ENCODE results near the gene PKDREJ. TPM values are rescaled to one million over a fixed set of nuclear protein-coding genes. Genes with fewer than 3 reads are reported as not detected.

The PKDREJ gene
- total RNA-seq, 2 donors from 2014 or later = 0.04 TPM; not detected in 1

GRCh38 chr22:46275455-46276122 lies 12.4 kb upstream of the PKDREJ start:
- Histone ChIP-seq H3K27me3 (ENCODE audit: control insufficient read depth, insufficient read depth, low read length, poor library complexity, severe bottlenecking) (no peaks in the 10 kb centered on the region), H3K27ac (ENCODE audit: low read depth, low read length) (no peak overlapping the region), H3K36me3 (ENCODE audit: control insufficient read depth, insufficient read depth, low read length) (peaks cover 53% of the 10 kb centered on the region), H3K4me1 (ENCODE audit: control insufficient read depth, insufficient read depth, low read length) (no peaks in the 10 kb centered on the region), H3K9ac (ENCODE audit: extremely low read depth, low read length, poor library complexity, severe bottlenecking) (no peak overlapping the region), H3K4me3 (ENCODE audit: low read length) (no peak overlapping the region), H3K9me3 (ENCODE audit: control insufficient read depth, low read length) (peaks cover 13% of the 10 kb centered on the region)
- Mint-ChIP-seq H3K36me3 (ENCODE audit: low read depth) (peaks cover 55% of the 10 kb centered on the region), H3K27me3 (ENCODE audit: insufficient read depth) (no peaks in the 10 kb centered on the region), H3K4me1 (no peaks in the 10 kb centered on the region), H3K27ac (no peak overlapping the region), H3K4me3 (no peak overlapping the region), H3K9me3 (peaks cover 6% of the 10 kb centered on the region)
- DNase-seq = no peak
- TF ChIP-seq CTCF (conservative IDR thresholded peaks at IDR 0.05) = no peak
- 93 to 94% methylated on average over 3 of the region's 3 CpGs for WGBS, 2 experiments (ENCODE audit: insufficient coverage in 1 of 2, insufficient read length in 1 of 2)

DNA sequence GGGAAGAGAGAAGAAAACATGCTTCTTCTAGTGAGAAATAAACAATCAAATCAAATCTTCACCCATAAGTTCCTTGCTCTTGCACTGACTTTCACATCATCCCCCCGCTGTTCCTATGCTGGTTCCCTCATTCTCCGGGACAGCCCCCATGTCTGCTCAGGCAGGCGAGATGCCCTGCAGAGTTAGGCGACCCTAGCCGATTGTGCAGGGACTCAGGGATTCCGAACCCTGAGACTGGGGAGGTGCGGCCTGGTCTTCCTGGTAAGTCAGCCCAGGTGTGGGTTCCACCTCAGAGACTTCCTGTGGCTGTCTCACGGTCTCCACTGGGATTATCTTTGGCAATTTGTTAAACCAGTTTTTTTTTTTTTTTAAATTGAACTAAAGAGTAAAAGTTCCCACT lies 11.2 kb upstream of the PKDREJ start:
- no peaks in the 10 kb centered on the region for H3K4me1 ChIP-seq (ENCODE audit: control insufficient read depth, insufficient read depth, low read length)
- Mint-ChIP-seq H3K4me3 (no peak overlapping the region), H3K4me1 (no peaks in the 10 kb centered on the region), H3K27me3 (ENCODE audit: insufficient read depth) (no peaks in the 10 kb centered on the region), H3K36me3 (ENCODE audit: low read depth) (peaks cover 55% of the 10 kb centered on the region), H3K9me3 (peaks cover 6% of the 10 kb centered on the region), H3K27ac (no peak overlapping the region)
- peaks cover 44% of the 10 kb centered on the region for H3K36me3 ChIP-seq (ENCODE audit: control insufficient read depth, insufficient read depth, low read length)
- TF ChIP-seq CTCF (conservative IDR thresholded peaks at IDR 0.05) = no peak
- H3K4me3 ChIP-seq (ENCODE audit: low read length) = no peak overlapping the region
- no peaks in the 10 kb centered on the region for H3K27me3 ChIP-seq (ENCODE audit: control insufficient read depth, insufficient read depth, low read length, poor library complexity, severe bottlenecking)
- no peak overlapping the region for H3K27ac ChIP-seq (ENCODE audit: low read depth, low read length)
- peaks cover 13% of the 10 kb centered on the region for H3K9me3 ChIP-seq (ENCODE audit: control insufficient read depth, low read length)
- no peak overlapping the region for H3K9ac ChIP-seq (ENCODE audit: extremely low read depth, low read length, poor library complexity, severe bottlenecking)
- 94 to 96% methylated on average over 6 to 8 of the region's 8 CpGs for WGBS, 2 experiments (ENCODE audit: insufficient coverage in 1 of 2, insufficient read length in 1 of 2)
- DNase-seq = no peak

GRCh38 chr22:46273432-46274148 lies 10.4 kb upstream of the PKDREJ start:
- Histone ChIP-seq H3K4me3 (ENCODE audit: low read length) (no peak overlapping the region), H3K27me3 (ENCODE audit: control insufficient read depth, insufficient read depth, low read length, poor library complexity, severe bottlenecking) (no peaks in the 10 kb centered on the region), H3K9me3 (ENCODE audit: control insufficient read depth, low read length) (peaks cover 13% of the 10 kb centered on the region), H3K9ac (ENCODE audit: extremely low read depth, low read length, poor library complexity, severe bottlenecking) (no peak overlapping the region), H3K36me3 (ENCODE audit: control insufficient read depth, insufficient read depth, low read length) (peaks cover 37% of the 10 kb centered on the region), H3K27ac (ENCODE audit: low read depth, low read length) (no peak overlapping the region), H3K4me1 (ENCODE audit: control insufficient read depth, insufficient read depth, low read length) (no peaks in the 10 kb centered on the region)
- Mint-ChIP-seq H3K27ac (no peak overlapping the region), H3K4me3 (no peak overlapping the region), H3K27me3 (ENCODE audit: insufficient read depth) (no peaks in the 10 kb centered on the region), H3K4me1 (no peaks in the 10 kb centered on the region), H3K9me3 (peaks cover 6% of the 10 kb centered on the region), H3K36me3 (ENCODE audit: low read depth) (peaks cover 50% of the 10 kb centered on the region)
- 96% methylated on average over 8 to 12 of the region's 12 CpGs for WGBS, 2 experiments (ENCODE audit: insufficient coverage in 1 of 2, insufficient read length in 1 of 2)
- TF ChIP-seq CTCF (conservative IDR thresholded peaks at IDR 0.05) = no peak
- no peak for DNase-seq
